NCI-H2081 treated with DMSO at 0.1 percent for 48 hours (cell line): ENCODE data around the gene TSNAXIP1.
"Not testable (repeated sequence)": the region's sequence is repeated elsewhere in the genome, so short reads cannot be mapped to it uniquely, and the experiment has no call there.

Experiments
- DNase-seq: peaks from one replicate; lab custom pipeline; 2025; lab: John Stamatoyannopoulos, UW

TSNAXIP1 gene

DNA sequence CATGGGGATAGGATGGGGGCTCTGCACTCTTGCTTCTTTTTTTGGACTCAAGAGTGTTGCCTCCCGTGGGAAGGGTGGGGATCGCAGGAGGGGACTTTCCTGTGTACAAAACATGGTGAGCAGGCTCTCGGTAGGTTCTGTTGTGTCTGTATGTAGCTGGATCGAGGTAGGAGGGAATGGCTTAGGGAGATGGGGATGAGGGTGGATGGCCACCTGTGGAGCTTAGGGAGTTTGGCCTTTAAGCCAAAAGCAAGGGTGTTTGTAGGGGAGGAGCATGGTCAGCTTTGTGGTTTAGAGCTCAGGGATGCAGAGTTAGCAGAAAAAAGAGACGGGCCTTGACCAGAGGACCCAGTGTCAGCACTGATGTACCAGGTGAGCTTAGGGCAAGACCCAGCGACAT lies 55.2 kb downstream of the TSNAXIP1 start:
- DNase-seq = no peak

- DNase-seq = no peak
Measured at GRCh38 chr16:67862623-67863583, 56.2 kb downstream of the TSNAXIP1 start.

- not testable (repeated sequence) for DNase-seq
Measured at GRCh38 chr16:67864044-67864443, 57.4 kb downstream of the TSNAXIP1 start.

DNA sequence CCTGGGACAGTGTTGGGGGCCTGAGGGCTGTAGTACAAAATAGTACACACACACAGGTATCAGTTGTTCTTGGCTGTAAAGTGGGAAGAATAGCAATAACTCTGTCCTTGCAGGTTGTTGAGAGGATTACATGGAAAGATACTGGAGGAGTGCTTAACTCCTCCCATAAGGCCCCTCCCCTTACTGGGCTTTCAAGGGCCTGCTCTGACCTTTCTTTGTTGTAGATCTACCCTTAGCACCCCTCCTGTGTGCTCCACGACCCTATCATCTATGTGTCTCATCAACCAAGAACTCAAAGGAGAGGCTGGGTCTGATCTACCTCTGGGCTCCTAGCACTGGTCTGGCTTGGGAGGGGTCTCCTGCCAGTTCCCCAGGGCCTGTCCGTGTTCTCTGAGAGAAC lies 57.9 kb downstream of the TSNAXIP1 start:
- no peak for DNase-seq

DNA sequence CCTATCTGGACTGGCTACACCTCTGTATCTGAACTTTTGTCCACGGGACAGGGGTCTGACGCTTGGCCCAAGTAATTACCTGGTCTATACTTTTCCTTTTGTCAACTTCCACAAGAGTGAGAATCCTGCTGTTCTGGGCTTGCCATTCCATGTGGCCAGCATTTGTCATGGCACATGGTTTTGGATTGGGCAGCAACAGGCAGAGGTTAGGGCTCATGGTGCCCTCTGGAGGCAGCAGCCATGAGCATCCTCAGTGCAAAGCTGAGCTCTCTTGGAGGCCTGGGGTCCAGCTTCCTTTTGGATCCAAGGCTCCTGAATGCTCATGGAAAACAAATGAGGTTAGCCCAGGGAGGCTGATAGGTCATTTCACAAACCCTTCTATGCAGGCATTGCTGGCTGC lies 58.6 kb downstream of the TSNAXIP1 start:
- DNase-seq = no peak

- no peak for DNase-seq
Measured at GRCh38 chr16:67868290-67868689, 61.6 kb downstream of the TSNAXIP1 start.

DNA sequence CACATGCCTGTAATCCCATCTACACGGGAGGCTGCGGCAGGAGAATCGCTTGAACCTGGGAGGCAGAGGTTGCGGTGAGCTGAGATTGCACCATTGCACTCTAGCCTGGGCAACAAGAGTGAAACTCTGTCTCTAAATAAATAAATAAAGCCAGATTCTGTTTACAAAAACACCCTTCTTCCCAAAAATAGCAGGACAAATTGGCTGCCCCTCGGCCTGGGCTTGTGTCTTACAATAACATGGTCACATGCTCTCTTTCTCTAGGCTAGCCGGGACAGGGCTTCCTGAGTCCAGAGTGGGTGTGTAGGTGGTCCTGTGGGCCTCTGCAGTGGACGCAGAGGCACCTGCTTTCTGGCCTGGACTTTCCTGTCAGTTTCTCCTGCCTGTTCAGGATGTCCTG lies 63.0 kb downstream of the TSNAXIP1 start:
- DNase-seq = no peak

GRCh38 chr16:67871256-67871655 lies 64.6 kb downstream of the TSNAXIP1 start:
- DNase-seq = no peak

GRCh38 chr16:67872131-67872630 lies 65.5 kb downstream of the TSNAXIP1 start:
- DNase-seq = no peak

DNA sequence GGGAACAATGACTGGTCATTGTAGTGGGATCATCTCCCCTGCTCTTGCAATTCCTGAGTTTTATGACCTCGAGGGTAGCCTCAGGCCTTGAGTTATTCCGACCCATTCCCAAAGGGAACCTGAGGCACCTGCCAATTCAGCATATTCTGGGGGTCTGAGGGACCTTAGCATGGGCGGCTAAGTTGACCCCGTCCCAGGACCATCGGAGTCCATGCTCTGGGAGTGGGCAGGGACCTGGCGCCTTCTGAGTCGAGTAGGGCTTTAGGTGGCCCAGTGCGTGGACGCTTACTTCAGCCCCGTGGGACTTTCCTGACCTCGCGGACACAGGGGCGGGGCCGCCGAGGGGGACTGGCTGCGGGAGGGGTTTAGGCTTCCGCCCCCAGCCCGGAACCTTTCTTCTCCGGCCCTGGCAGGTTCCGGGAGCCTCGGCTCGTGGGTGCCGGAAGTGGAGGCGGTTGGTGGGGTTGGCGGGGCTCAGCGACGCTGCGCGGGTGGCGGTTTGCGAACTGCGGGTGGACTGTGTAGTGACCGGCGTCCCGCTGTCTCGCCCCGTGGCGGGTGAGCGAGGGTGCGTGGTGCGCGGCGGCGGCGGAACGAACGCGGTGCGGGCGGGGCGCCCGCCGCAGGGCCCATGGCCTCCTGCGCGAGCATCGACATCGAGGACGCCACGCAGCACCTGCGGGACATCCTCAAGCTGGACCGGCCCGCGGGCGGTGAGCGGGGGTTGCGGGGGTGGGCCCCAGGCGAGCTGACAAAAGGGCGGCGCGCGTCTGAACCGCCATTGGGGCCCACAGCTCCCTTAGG lies 66.1 kb downstream of the TSNAXIP1 start, which contains the start of gene EDC4:
Gene EDC4, plus strand, starts transcription at position 422 of the 804 bp plus-strand sequence. Its CDS starts 210 bp downstream, at position 632.
- no peak for DNase-seq

DNA sequence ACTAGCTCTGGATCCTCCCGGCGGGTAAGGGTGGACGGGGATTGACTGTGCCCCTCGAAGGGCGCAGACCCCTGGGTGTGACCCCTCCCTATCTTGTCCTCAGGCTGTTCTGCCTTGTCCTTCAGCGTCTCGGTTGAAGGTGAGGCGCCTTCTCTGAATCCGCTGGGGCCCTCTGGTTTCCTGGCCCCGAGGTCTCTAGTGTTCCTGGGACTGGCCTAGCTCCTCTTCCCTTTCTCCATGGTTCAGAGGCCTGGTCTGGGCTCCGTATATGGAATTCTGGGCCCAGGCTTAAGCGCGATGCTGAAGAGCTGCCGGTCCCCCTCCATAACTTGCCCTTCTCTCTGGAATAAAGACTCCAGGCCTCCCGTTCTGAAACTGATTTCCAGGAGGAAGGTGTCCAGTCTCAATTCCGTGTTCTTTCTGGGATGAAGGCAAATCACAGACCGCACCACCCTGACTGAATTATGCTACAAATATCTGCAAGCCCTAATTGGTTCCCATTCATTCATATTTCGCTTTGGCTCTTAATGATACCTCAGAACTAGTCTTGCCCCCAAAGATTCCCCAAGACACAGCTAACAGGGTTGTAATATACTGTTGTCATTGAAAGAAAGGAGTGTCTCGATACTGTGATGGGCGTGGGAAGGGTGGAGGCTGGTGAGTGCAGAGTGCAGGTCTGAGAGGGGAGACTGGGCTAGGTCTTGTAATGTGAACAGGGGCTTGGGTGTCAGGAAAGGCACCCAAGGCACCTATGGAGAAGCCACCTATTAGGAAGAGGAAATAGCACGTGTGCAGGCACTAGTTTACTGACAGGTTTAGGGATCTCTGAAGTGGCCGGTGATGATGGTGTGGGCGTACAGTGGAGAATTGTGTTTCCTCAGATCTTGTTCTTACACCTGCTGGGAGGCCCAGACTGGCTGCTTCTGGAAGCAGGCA lies 67.0 kb downstream of the TSNAXIP1 start:
- DNase-seq = no peak

- DNase-seq = no peak
Measured at GRCh38 chr16:67874372-67874771, 67.7 kb downstream of the TSNAXIP1 start.

DNA sequence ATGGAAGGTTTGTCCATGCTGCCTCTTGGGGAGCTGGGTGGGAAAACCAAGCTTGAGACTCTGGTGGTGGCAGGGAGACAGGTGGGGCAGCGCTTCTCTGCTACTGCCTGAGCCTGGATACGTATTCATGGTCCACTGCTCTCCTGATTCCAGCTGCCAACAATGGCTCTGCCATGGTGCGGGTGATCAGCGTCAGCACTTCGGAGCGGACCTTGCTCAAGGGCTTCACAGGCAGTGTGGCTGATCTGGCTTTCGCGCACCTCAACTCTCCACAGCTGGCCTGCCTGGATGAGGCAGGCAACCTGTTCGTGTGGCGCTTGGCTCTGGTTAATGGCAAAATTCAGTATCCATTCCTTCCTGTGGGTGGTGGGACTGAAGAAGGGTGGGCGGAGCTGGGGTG lies 70.4 kb downstream of the TSNAXIP1 start:
- DNase-seq = no peak
